ENCODE results near the gene RETREG1. TPM values are rescaled to one million over a fixed set of nuclear protein-coding genes. Genes with fewer than 3 reads are reported as not detected.
A peak's percentile ranks its signal among the peaks of the same experiment; 100 is the strongest.
"Not testable (repeated sequence)": the region's sequence is repeated elsewhere in the genome, so short reads cannot be mapped to it uniquely, and the experiment has no call there.

Gene RETREG1
- total RNA-seq, 4 donors from 2014 or later, result 11.6 to 70.1 (median 19.4) TPM

DNA sequence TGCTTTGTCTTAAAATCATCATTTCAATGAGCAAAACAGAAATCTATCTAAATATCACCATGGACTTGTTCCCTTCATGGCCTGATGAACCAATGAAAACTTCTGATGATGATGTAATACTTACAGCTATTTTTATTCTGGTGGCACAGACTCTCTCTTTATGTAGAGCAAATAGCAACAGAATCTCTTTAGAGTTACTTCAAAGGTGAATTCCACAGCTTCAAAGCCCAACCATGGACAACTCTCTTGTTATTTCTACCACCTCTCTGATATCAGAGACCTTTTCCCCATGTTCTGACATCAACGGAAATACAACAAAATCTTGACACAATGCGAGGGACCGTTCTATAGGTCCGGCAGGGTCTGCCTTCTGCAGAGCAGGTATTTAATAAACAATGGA is 70.1 kb downstream of the RETREG1 start:
- TF ChIP-seq POLR2A (IDR thresholded peaks at IDR 0.05), result no peak
- TF ChIP-seq, protein P1, sequence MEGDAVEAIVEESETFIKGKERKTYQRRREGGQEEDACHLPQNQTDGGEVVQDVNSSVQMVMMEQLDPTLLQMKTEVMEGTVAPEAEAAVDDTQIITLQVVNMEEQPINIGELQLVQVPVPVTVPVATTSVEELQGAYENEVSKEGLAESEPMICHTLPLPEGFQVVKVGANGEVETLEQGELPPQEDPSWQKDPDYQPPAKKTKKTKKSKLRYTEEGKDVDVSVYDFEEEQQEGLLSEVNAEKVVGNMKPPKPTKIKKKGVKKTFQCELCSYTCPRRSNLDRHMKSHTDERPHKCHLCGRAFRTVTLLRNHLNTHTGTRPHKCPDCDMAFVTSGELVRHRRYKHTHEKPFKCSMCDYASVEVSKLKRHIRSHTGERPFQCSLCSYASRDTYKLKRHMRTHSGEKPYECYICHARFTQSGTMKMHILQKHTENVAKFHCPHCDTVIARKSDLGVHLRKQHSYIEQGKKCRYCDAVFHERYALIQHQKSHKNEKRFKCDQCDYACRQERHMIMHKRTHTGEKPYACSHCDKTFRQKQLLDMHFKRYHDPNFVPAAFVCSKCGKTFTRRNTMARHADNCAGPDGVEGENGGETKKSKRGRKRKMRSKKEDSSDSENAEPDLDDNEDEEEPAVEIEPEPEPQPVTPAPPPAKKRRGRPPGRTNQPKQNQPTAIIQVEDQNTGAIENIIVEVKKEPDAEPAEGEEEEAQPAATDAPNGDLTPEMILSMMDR (IDR thresholded peaks at IDR 0.05), result no peak
- Histone ChIP-seq H3K4me1 (peaks cover 0 to 5% (median 0%) of the 10 kb centered on the region in 4 donors), H3K36me3 (no peaks in the 10 kb centered on the region), H3K4me3 (no peak overlapping the region), H3K27ac (no peak overlapping the region), H3K9me3 (no peaks in the 10 kb centered on the region), H3K27me3 (no peaks in the 10 kb centered on the region)
- no peak for DNase-seq

DNA sequence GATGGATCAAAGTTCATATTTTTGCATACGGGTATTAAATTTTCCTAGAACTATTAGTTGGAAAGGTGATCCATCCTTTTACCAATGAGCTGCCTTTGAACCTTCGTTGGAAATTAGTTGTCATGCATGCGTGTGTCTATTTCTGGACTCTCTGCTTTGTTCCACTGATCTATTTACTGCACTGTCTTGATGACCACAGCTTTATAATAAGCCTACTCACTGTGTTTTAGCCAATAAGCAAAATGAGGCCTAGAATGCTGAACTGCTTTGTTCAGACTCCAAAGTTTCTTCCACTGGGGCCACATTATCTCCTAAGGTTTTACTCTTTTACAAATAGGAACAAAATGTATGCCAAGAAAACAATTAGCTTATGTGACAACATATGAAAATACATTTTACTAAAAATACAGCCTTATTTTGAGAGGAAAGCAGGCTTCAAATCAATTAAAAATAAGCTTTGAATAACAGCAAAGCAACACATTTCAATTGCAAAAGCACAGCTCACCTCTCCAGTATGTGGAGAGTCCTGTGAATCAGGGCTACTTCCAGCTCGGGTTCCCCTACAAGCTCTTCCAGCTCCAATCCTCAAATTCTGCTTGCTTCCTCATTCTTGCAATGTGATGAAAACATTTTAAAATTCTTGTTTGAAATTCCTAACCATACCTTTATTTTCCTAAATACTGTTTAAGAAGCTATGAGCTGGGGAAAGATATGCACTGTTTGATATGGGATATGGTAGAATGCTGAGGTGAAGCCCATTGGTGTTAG is 72.0 kb downstream of the RETREG1 start:
- no peak overlapping the region for H3K27ac ChIP-seq
- TF ChIP-seq, protein P1 (IDR thresholded peaks at IDR 0.05), result no peak
- no peak for TF ChIP-seq POLR2A (IDR thresholded peaks at IDR 0.05)
- no peaks in the 10 kb centered on the region for H3K9me3 ChIP-seq

DNA sequence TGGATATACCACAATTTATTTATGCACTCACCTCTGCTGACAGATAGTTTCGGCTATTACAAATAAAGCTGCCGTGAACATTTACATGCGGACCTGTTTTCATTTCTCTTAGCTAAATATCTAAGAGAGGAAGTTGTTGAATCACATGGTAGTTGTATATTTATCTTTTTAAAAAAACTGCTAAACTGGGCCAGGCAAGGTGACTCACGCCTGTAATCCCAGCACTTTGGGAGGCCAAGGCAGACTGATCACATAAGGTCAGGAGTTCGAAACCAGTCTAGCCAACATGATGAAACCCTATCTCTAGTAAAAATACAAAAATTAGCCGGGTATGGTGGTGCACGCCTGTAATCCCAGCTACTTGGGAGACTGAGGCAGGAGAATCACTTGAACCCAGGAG is 73.6 kb downstream of the RETREG1 start:
- H3K27me3 ChIP-seq, H3K4me3 ChIP-seq, H3K36me3 ChIP-seq, H3K9me3 ChIP-seq, DNase-seq: not testable (repeated sequence)
- Histone ChIP-seq H3K27ac (peak overlapping the region in 2 of 4 donors; percentile 70 to 90), H3K4me1 (peaks cover 0 to 25% (median 0%) of the 10 kb centered on the region in 4 donors)

More for the DNA sequence above, 72.0 kb downstream of the RETREG1 start:
- Histone ChIP-seq H3K36me3 (no peaks in the 10 kb centered on the region), H3K4me3 (no peak overlapping the region), H3K27me3 (no peaks in the 10 kb centered on the region), H3K4me1 (peaks cover 0 to 12% (median under 1%) of the 10 kb centered on the region in 4 donors)
- DNase-seq, result no peak

DNA sequence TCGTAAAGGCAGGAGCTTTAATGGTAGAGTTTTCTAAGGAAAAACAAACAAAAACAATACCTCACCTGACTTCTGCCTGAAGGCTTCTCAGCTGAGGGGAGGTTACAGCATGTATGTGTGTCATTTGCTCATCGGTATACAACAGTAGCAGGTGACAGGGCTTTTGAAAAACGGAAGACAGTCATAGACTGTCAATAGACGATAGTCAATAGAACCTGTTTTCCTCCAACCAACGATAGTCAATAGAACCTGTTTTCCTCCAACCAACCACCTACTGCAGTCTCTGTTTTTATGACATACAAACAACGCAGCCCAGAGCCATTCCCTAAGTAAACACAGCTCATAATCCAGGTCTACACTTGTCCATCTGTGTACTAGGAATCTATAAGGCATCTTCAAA is 74.6 kb downstream of the RETREG1 start:
- peak overlapping the region in 2 of 4 donors; percentile 70 to 90 for H3K27ac ChIP-seq
- peak overlapping the region in 1 of 4 donors; percentile 16 for H3K4me3 ChIP-seq
- no peaks in the 10 kb centered on the region for H3K36me3 ChIP-seq
- DNase-seq, result no peak
- H3K4me1 ChIP-seq, result peaks cover 0 to 33% (median 0%) of the 10 kb centered on the region in 4 donors
- TF ChIP-seq POLR2A (IDR thresholded peaks at IDR 0.05), result no peak
- TF ChIP-seq, protein P1 (IDR thresholded peaks at IDR 0.05), result no peak
- H3K27me3 ChIP-seq, result no peaks in the 10 kb centered on the region
- H3K9me3 ChIP-seq, result no peaks in the 10 kb centered on the region

DNA sequence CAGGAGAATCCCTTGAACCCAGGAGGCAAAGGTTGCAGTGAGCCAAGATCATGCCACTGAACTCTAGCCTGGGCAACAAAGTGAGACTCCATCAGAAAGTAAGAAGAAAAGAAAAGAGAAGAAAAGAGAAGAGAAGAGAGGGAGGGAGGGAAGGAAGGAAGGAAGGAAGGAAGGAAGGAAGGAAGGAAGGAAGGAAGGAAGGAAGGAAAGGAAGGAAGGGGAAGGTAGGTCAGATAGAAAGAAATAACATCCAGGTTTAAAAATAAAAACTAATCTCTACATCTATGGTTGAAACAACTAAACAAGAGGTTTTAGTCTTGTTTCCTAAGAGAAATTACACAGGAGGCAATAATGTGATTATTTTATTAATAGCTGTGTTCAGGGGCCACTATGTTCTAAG is 75.2 kb downstream of the RETREG1 start:
- H3K36me3 ChIP-seq, H3K4me3 ChIP-seq, H3K27me3 ChIP-seq, H3K9me3 ChIP-seq, DNase-seq: not testable (repeated sequence)
- Histone ChIP-seq H3K4me1 (peaks cover 0 to 33% (median 0%) of the 10 kb centered on the region in 4 donors), H3K27ac (peak overlapping the region in 2 of 4 donors; percentile 90 to 91)

DNA sequence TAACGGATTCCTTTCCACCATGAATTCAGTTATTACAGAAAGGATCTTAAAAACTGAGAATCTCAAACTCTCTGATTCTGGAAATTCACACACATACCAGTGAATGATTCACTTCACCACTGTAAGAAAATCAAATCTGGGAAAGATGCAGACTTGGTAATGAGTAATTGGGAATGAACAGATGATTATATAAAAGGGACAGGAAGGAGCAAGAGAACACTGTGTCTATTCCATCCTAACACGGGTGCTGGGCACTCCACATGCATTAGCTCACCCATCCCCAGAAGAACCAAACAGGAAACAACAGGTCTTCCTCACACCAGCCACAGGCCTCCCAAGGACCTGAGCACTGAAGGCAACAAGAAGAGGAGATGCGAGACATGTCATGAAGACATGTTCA is 76.4 kb downstream of the RETREG1 start:
- TF ChIP-seq POLR2A (IDR thresholded peaks at IDR 0.05), result no peak
- TF ChIP-seq, protein P1 (IDR thresholded peaks at IDR 0.05), result no peak
- Histone ChIP-seq H3K4me1 (peaks cover 0 to 33% (median 0%) of the 10 kb centered on the region in 4 donors), H3K9me3 (no peaks in the 10 kb centered on the region), H3K36me3 (no peaks in the 10 kb centered on the region), H3K27me3 (no peaks in the 10 kb centered on the region), H3K4me3 (no peak overlapping the region), H3K27ac (peak overlapping the region in 2 of 4 donors; percentile 90 to 91)
- no peak for DNase-seq

Data from Peyer's patch (tissue), 4 donors.